Glomerular visceral epithelial cell (primary cell): ENCODE measurements around the gene TPBGL.

Source experiments
- DNase-seq: peaks from one replicate; pipeline ENCODE4 v3.0.0-alpha.2; 2016; ENCODE audit errors: extremely low spot score

The TPBGL gene

GRCh38 chr11:75246006-75246670 lies 5.6 kb downstream of the TPBGL start:
- no peak for DNase-seq

DNA sequence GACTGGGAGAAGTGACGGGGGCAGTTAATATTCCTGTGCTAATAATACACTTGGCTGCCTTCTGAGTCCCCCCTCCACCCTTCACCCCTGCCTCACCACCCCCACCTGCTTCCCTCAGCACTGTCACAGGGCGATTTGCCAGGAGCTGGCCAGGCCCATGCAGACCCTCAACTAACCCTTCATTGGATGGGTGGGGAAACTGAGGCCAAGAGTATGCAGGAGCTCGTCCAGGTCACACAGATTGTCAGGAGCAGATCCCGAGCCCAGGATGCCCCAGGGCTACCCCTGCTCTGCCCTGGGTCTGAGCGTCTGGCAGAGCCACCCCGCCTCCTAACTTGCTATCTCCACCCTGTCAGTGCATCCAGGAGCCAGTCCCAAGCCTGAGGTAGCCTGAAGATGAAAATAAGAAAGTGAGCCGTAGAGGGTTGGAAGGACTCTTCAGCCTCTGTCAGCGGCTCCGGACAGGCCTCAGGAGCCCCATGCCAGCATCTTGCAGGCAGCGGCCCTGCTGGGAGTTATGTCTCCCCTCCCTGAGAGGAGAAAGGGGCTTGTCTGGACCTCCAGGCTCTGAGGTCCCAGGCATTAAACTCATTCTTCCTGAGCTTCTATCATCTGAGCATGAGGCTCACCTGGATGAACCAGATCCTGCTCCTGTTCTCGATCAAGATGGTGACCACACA lies 6.2 kb downstream of the TPBGL start:
- DNase-seq, result no peak

GRCh38 chr11:75248924-75249256 lies 8.3 kb downstream of the TPBGL start:
- no peak for DNase-seq

DNA sequence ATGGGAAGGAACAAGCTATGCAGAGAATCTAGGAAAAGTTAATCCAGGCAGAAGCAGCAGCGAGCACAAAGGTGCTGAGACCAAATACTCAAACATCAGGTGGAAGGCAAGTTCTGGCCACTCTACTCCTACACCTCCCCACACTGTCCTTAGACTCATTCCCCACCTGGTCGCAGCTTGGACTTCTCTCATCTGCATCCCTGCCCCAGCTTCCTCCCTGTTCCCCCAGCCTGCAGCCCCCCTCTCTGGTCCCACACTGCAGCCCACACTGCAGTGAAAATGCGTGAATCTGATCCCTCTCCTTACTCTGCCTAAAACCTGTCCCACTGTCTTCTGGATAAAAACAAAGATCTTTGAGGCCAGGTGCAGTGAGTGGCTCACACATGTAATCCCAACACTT lies 9.1 kb downstream of the TPBGL start:
- DNase-seq, result no peak

DNA sequence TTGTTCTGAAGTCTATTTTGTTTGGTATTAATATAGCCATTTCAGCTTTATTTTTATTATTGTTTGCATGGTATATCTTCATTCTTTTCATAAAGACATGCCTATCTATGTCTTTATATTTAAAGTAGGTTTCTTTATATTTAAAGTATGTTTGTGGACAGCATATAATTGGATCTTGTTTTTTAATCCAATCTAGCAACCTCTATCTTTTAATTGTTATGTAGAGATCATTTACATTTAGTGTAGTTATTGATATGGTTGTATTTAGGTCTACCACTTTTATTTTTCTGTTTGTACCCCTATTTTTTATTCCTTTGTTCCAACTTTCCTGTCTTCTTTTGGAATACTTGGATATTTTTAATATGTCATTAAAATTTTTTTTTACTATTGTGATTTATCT lies 13.8 kb downstream of the TPBGL start:
- no peak for DNase-seq

DNA sequence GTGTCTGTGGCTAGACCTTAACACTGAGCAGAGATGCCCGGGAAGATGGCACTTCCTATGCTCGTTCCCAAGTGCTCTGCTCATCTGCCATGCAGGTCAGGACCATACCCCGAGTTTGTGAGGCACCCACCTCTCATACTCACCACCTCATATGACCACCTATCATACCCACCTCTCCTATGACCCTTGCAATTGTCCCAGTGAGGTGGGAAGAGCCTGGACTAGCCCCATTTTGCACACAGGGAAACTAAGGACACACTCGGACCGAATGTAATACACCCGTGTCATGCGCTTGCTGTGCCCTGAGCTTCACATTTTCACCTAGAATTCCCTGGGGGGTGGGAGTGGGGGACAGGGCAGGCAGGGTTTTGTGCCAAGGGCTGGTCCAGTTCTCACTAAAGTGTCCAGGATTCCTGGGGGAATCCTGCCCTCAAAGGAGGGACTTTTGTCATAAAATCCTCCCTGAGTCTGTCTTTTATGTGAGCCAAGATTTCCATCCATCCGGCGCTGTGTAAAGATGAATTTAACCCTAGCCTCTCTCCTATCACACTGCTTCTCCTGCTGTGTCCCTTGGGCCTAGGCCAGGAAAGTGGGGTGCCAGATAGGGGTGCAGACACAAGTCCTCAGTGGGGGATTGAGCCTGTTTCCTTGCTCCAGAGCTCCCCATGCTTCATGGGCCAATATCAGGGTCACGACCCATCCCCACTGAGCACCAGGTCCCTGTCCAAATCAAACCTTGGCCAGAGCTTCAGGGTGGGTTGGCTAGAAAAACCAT lies 20.0 kb downstream of the TPBGL start:
- DNase-seq, result no peak

GRCh38 chr11:75261902-75262361 lies 21.4 kb downstream of the TPBGL start:
- DNase-seq, result no peak

DNA sequence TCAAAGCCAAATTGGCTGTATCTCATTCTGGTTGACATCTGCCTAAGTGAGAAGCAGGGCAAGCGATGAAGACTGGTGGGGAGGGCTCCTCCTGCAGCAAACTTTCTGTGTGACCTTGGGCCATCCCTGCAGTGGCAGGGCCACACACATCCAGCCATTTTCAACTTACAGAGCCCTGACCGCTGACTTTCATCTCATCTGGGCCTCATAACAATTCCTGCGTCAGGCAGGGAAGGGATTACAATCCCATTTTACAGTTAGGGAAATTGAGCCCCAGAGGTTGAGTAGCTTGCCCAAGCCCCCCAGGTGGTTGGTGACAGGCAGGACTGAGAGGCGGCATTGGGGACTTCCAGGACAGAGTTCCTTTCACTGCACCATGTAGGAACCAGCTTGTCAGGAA lies 21.9 kb downstream of the TPBGL start:
- no peak for DNase-seq

GRCh38 chr11:75262961-75263852 lies 22.6 kb downstream of the TPBGL start:
- DNase-seq, result no peak

DNA sequence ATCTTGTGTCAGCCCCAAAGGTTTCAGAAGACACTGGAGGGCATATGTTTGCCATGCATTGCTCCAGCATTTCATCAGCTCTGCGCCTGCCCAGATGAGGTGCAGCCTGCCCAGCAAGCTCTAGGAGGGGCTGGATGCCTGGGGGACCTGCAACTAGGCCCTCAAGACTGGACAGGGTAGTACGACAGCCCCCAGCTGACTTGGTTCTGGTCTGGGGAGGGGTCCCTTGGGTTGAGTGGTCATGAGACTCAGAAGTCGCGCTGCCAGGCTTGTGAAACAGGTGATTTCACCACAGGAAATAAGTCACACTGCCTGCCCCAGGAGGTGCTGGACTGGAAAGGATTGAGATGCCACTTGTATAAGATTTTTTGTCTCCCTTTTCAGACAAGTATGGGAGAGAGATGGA lies 23.4 kb downstream of the TPBGL start:
- no peak for DNase-seq

GRCh38 chr11:75264356-75264755 lies 23.8 kb downstream of the TPBGL start:
- no peak for DNase-seq

- no peak for DNase-seq
Measured at GRCh38 chr11:75264971-75265370, 24.4 kb downstream of the TPBGL start.

GRCh38 chr11:75265851-75266531 lies 25.4 kb downstream of the TPBGL start:
- DNase-seq, result no peak

- no peak for DNase-seq
Measured at GRCh38 chr11:75267171-75267970, 26.8 kb downstream of the TPBGL start.

DNA sequence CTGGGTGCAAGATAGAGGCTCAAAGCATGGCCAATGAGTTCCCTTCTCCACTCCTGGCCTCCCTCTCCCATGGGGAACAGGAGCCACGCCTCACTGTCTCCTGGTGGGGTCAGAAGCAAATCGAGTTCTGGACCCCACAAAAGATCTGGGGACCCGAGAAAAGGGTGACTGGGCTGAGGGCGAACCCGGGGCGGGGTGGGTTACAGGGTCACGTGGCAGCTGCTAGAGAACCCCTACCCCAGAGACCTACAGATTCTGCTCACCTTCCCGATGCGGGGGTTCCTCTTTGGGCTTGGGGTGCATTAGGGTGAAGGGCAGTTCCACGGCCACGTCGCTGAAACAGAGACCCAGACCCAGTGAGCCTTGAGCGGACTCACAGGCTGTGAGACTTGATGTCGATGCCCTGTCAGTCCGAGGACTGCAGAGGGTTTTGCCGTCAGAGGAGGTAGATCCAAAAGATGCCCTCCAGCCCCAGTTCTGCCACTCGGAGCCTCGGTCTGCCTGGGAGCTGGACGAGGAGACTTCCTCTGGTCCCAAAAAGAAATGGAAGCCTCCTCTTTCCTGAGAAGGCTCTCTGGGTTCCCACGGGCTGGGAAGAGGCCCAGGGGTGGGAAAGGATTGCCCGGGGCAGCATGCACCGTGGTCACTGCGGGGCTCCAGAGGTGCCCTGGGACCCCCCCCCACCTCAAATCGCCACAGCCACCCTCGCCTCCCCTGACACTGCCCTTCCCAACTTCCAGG lies 28.2 kb downstream of the TPBGL start:
- DNase-seq, result no peak

DNA sequence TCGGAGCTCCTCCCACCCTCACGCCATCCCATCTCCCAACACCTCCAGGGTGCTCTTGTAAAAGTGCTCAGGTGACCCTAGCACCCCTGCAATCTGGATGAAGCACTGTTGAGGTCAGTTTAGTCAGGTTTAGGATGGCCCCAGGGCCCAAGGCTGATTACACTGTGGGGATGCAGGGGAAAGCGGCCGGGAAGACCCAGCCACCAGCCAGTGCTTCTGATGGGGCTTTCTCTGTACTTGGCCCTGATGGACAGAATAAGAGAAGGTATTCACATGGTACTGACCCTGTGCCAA lies 28.7 kb downstream of the TPBGL start:
- no peak for DNase-seq

- no peak for DNase-seq
Measured at GRCh38 chr11:75269896-75270295, 29.3 kb downstream of the TPBGL start.

GRCh38 chr11:75270896-75271418 lies 30.4 kb downstream of the TPBGL start:
- DNase-seq, result peak; percentile 6

GRCh38 chr11:75271730-75272129 lies 31.2 kb downstream of the TPBGL start:
- no peak for DNase-seq

- DNase-seq, result no peak
Measured at GRCh38 chr11:75272391-75272790, 31.8 kb downstream of the TPBGL start.
